IMR-90 (cell line): ENCODE measurements around the gene F2RL1. TPM values are rescaled to one million over a fixed set of nuclear protein-coding genes. Genes with fewer than 3 reads are reported as not detected.

Experiments used
- ATAC-seq: fragments of 200-7000 bp; cut with Tn5 transposase; 2 replicates; pipeline ENCODE4 v1.9.1; 2020; ENCODE audit warnings: low read depth, mild to moderate bottlenecking, moderate library complexity
- BruUV-seq: library from RNA; stranded (reverse); fragments of 400-500 nt; replicated peaks from 2 replicates; lab custom pipeline; 2021; lab: Mats Ljungman, UMichigan
- CTCF ChIA-PET: fragments of 300-600 bp; formaldehyde crosslinking; extraction: SDS; loops from one replicate; lab custom pipeline; 2021; ENCODE audit warnings: antibody characterized with exemption; lab: Yijun Ruan, JAX
- POLR2A ChIA-PET: fragments of 300-600 bp; sonication (Branson Sonifier 250); formaldehyde crosslinking; loops from one replicate; lab custom pipeline; 2022; ENCODE audit warnings: antibody characterized with exemption; ENCODE audit not compliant: unreplicated experiment; lab: Charles Lee
- DNase-seq: peaks from one replicate; pipeline ENCODE4 v3.0.0; 2013
- H2AFZ ChIP-seq: replicated peaks from 2 replicates; pipeline ENCODE3; 2013; ENCODE audit warnings: low read length, mild to moderate bottlenecking; ENCODE audit not compliant: poor library complexity
- H2AK5ac ChIP-seq: 2 replicates; pipeline ENCODE4 v1.6.1; 2013; ENCODE audit warnings: low read depth, low read length, inconsistent platforms
- H2AK9ac ChIP-seq: replicated peaks from 2 replicates; pipeline ENCODE3; 2013; ENCODE audit warnings: mild to moderate bottlenecking, low read depth, low read length, moderate library complexity; ENCODE audit not compliant: poor library complexity
- H2BK120ac ChIP-seq: 2 replicates; pipeline ENCODE4 v1.6.1; 2013; ENCODE audit warnings: low read depth, low read length, inconsistent platforms
- H2BK15ac ChIP-seq: 3 replicates; pipeline ENCODE4 v1.6.1; 2013; ENCODE audit warnings: low read depth, low read length, inconsistent platforms
- H2BK20ac ChIP-seq: 2 replicates; pipeline ENCODE4 v1.6.1; 2013; ENCODE audit warnings: low read depth, mild to moderate bottlenecking, inconsistent platforms, low read length, moderate library complexity
- H2BK5ac ChIP-seq: 2 replicates; pipeline ENCODE4 v1.6.1; 2013; ENCODE audit warnings: mild to moderate bottlenecking, low read depth, low read length, inconsistent platforms; ENCODE audit not compliant: poor library complexity, severe bottlenecking
- H3K14ac ChIP-seq: replicated peaks from 2 replicates; pipeline ENCODE4 v1.6.1; 2013; ENCODE audit warnings: low read depth, low read length, inconsistent platforms
- H3K18ac ChIP-seq: 2 replicates; pipeline ENCODE4 v1.6.1; 2013; ENCODE audit warnings: low read depth, low read length, control low read depth
- H3K23ac ChIP-seq: 2 replicates; pipeline ENCODE4 v1.6.1; 2013; ENCODE audit warnings: low read depth, low read length, inconsistent platforms
- H3K27ac ChIP-seq: 2 replicates; pipeline ENCODE4 v1.5.1; 2013; ENCODE audit warnings: mild to moderate bottlenecking, control low read depth, low read length; ENCODE audit not compliant: insufficient read depth
- H3K27me3 ChIP-seq: 2 replicates; pipeline ENCODE4 v1.6.1; 2013; ENCODE audit warnings: low read length; ENCODE audit not compliant: control insufficient read depth, insufficient read depth
- H3K36me3 ChIP-seq: 2 replicates; pipeline ENCODE4 v1.6.1; 2013; ENCODE audit warnings: low read length, mixed read lengths; ENCODE audit not compliant: control insufficient read depth, insufficient read depth
- H3K4ac ChIP-seq: 2 replicates; pipeline ENCODE4 v1.6.1; 2013; ENCODE audit warnings: low read depth, low read length, inconsistent platforms
- H3K4me1 ChIP-seq: 2 replicates; pipeline ENCODE4 v1.6.1; 2013; ENCODE audit warnings: low read length, mixed read lengths; ENCODE audit not compliant: control insufficient read depth, insufficient read depth
- H3K4me2 ChIP-seq: 2 replicates; pipeline ENCODE4 v1.6.1; 2013; ENCODE audit warnings: low read depth, mild to moderate bottlenecking, control low read depth, low read length, moderate library complexity
- H3K4me3 ChIP-seq: 2 replicates; pipeline ENCODE4 v1.5.1; 2013; ENCODE audit warnings: low read depth, mild to moderate bottlenecking, control low read depth, low read length, moderate library complexity; ENCODE audit not compliant: insufficient read depth
- H3K56ac ChIP-seq: 2 replicates; pipeline ENCODE4 v1.6.1; 2013; ENCODE audit warnings: low read length, inconsistent platforms; ENCODE audit not compliant: insufficient read depth; ENCODE audit errors: extremely low read depth
- H3K79me1 ChIP-seq, 2 experiments: 2 replicates each; pipeline ENCODE4 v1.6.1; 2013; ENCODE audit warnings: low read length in 2 of 2, inconsistent platforms in 1 of 2, low read depth in 1 of 2
- H3K9ac ChIP-seq: 2 replicates; pipeline ENCODE4 v1.6.1; 2013; ENCODE audit warnings: low read depth, low read length, control low read depth
- H3K9me1 ChIP-seq: 2 replicates; pipeline ENCODE4 v1.6.1; 2013; ENCODE audit warnings: low read length, inconsistent platforms; ENCODE audit not compliant: insufficient read depth
- H3K9me3 ChIP-seq: 2 replicates; pipeline ENCODE4 v1.6.1; 2013; ENCODE audit warnings: low read length; ENCODE audit not compliant: control insufficient read depth, insufficient read depth
- H4K20me1 ChIP-seq: 2 replicates; pipeline ENCODE4 v1.6.1; 2013; ENCODE audit warnings: low read length, inconsistent platforms; ENCODE audit not compliant: insufficient read depth
- H4K5ac ChIP-seq: 2 replicates; pipeline ENCODE4 v1.6.1; 2013; ENCODE audit warnings: mild to moderate bottlenecking, low read depth, low read length, control low read depth
- H4K8ac ChIP-seq, 2 experiments: 2 replicates each; pipeline ENCODE4 v1.6.1; 2013; ENCODE audit warnings: low read depth in 2 of 2, low read length in 2 of 2, control low read depth in 1 of 2, inconsistent platforms in 1 of 2
- H4K91ac ChIP-seq: 2 replicates; pipeline ENCODE4 v1.6.1; 2013; ENCODE audit warnings: low read depth, low read length, inconsistent platforms; ENCODE audit not compliant: insufficient read depth
- ELK1 ChIP-seq: fragments of 150-350 bp; IDR thresholded peaks from 2 replicates; pipeline ENCODE4 v1.6.1; 2016; ENCODE audit warnings: low read depth, mild to moderate bottlenecking, low read length, moderate library complexity, borderline replicate concordance
- USF2 ChIP-seq: fragments of 150-350 bp; IDR thresholded peaks from 2 replicates; pipeline ENCODE4 v1.6.1; 2017; ENCODE audit warnings: mild to moderate bottlenecking, antibody characterized with exemption, low read length, low read depth
- WGBS, 2 experiments: methylation state at CpG; one replicate each; pipeline versions ENCODE4 v1.1.5 to v1.1.7; 2013; ENCODE audit warnings: missing lambda C conversion rate in 2 of 2; ENCODE audit not compliant: insufficient read length in 1 of 2; ENCODE audit errors: extremely low coverage in 2 of 2; 5-methylcytosine and 5-hydroxymethylcytosine counted together
- dilution Hi-C: fragments of 300-500 bp; cut with HindIII; formaldehyde crosslinking; loops from one replicate; pipeline ENCODE4 v1.14.3; 2018; ENCODE audit warnings: low sequenced_read_pairs; ENCODE audit not compliant: unreplicated experiment
- in situ Hi-C: fragments of 300-500 bp; cut with MboI; formaldehyde crosslinking; loops from 3 replicates; pipeline ENCODE4 v1.14.3; 2019; ENCODE audit warnings: low sequenced_read_pairs, inconsistent platforms, mixed read lengths
- intact Hi-C: fragments of 100-400 bp; cut with micrococcal nuclease; formaldehyde crosslinking; loops from 2 replicates; pipeline ENCODE4 v1.10.0; 2022
- polyA plus RNA-seq, 3 experiments: library from polyadenylated mRNA; depleted of rRNA; stranded (reverse); fragments of >200 nt; gene quantifications; 2 replicates each; pipeline ENCODE4 v1.2.3, GENCODE V29; 2012; ENCODE audit warnings: low replicate concordance in 1 of 3
- total RNA-seq: library from RNA; depleted of rRNA; stranded (reverse); fragments of >200 nt; gene quantifications from 2 replicates; pipeline ENCODE4 v1.2.3, GENCODE V29; 2012

F2RL1 gene
- total and polyA plus RNA-seq, 2 of the 4 experiments (the other 2 are of a cell fraction), result 5.6 to 12.4 TPM

GRCh38 chr5:76820526-76820890, 1.7 kb downstream of the F2RL1 start:
- POLR2A ChIA-PET, result no interaction called here

More at GRCh38 chr5:76820526-76820890, 1.7 kb downstream of the F2RL1 start:
- in situ Hi-C loops (no loop called here), dilution Hi-C loops (no loop called here), intact Hi-C loops (no loop called here)
- no peak overlapping the region for H3K4me2 ChIP-seq
- H3K27me3 ChIP-seq, result no peaks in the 10 kb centered on the region
- H3K27ac ChIP-seq, result no peak overlapping the region
- no peak overlapping the region for H3K14ac ChIP-seq
- no peak overlapping the region for H2AK9ac ChIP-seq
- no peak overlapping the region for H4K5ac ChIP-seq
- no peak overlapping the region for H2BK20ac ChIP-seq
- peaks cover 6% of the 10 kb centered on the region for H3K4me1 ChIP-seq
- H4K91ac ChIP-seq, result no peak overlapping the region
- DNase-seq (no peak), ATAC-seq (no peak)
- CTCF ChIA-PET, result no interaction called here
- no peak overlapping the region for H2BK15ac ChIP-seq
- no peaks in the 10 kb centered on the region for H3K9me3 ChIP-seq
- TF ChIP-seq USF2 (no peak), ELK1 (no peak)
- H3K23ac ChIP-seq, result no peak overlapping the region
- no peak overlapping the region for H2AK5ac ChIP-seq
- H3K18ac ChIP-seq, result no peak overlapping the region
- WGBS, 2 experiments, result no CpG with 5 or more reads among the region's 2 CpGs
- peak overlapping the region in 1 of 2 experiments; percentile 78; a peak in 1 of 4 replicates for H4K8ac ChIP-seq
- no peak overlapping the region for H2AFZ ChIP-seq
- H3K9me1 ChIP-seq, result no peaks in the 10 kb centered on the region
- H3K36me3 ChIP-seq, result no peaks in the 10 kb centered on the region
- no peak overlapping the region for H3K4me3 ChIP-seq
- no TSS peak for BruUV-seq
- no peak overlapping the region for H2BK120ac ChIP-seq
- no peak overlapping the region for H3K56ac ChIP-seq
- H3K9ac ChIP-seq, result no peak overlapping the region
- no peaks in the 10 kb centered on the region; a peak in 1 of 4 replicates for H3K79me1 ChIP-seq
- no peaks in the 10 kb centered on the region for H4K20me1 ChIP-seq
- no peak overlapping the region for H2BK5ac ChIP-seq
- no peak overlapping the region for H3K4ac ChIP-seq
